Measurements from ENCODE around the gene DGKG.

The DGKG gene

DNA sequence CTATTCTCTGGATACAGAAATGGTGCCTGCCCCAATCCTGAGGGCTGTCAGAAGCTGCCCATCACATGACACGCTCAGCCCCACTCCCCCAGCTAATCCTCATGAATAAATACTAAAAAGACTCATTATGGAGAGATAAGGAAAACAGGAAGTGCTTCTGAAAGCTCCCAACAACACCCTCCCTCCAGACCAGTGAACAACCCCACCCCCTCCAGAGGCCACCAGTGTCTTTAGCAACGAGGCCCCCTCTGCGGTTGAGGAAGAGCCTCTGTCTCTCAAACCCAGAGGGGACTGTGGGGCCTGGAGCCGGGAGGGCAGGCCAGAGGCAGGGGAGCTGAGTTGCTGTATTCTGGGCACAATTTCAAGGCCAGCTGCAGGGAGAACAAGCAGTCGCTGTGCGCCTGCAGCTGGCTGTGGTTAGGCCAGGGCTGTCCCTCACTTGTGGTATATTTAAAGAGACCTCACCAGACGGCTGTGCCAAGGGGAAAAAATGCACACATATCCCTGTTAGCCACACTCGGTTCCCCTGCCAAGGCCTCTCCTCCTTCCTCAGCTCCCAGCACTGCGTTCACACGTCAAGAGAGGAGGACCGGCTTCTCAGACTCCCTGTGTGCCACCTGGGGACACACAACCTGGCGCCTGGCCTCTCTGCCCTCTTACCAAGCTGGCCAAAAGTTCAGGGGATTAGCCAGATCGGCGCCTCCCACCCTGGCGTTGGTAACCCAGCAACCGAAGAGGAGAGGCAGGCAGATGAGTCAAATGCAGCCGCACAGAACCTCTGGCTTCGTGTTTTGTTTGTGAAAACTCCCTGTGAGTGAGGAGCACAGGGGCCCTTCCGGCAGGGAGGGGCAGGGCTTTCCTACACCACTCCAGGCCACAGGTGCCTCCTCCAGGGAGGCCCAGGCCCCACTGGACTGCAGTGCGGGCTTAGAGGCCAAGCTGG is 152.0 kb downstream of the DGKG start:
- DNase-seq (ENCODE audit: low spot score): peak; percentile 93

GRCh38 chr3:186208296-186208989 is 153.6 kb downstream of the DGKG start:
- DNase-seq (ENCODE audit: low spot score): no peak

- no peak for DNase-seq (ENCODE audit: low spot score)
Measured at GRCh38 chr3:186207515-186207914, 154.5 kb downstream of the DGKG start.

GRCh38 chr3:186200726-186201125 is 161.3 kb downstream of the DGKG start:
- DNase-seq (ENCODE audit: low spot score): no peak

DNA sequence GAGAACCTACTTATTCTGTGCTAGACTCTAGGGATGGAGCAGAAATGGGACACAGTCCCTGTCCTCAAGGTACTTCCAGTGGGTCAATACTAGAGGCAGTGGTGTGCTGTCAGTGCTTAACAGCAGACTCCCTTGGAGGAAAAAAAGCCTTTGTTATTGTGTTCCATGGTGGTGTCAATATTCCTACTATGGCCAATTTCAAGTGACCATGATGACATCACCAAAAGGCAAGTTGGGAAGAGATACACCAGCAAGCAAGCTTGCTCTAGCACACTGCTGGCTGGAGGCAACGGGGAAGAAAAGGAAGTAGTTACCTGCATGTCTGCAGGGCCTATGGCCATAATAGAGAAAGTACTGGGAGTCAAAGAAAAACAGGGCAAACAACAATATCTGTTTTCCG is 163.6 kb downstream of the DGKG start:
- no peak for DNase-seq (ENCODE audit: low spot score)

DNA sequence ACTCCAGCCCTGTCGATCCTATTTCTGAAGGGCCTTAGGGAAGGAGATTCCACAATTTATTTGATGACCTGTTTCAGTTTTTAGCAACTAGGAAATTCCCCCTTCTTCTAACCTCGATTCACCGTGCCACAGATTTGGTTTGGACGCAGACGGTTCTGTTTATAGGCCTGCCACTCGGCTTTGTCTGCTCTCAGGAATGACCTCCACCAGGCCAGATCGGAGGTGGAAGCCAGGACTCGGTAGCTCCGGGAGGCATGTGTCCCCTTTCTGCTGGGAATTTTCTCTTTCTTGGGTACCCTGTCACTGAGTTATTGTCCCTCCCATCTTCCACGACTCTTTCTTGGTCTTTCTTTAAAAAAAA is 167.6 kb downstream of the DGKG start:
- DNase-seq (ENCODE audit: low spot score): no peak

DNA sequence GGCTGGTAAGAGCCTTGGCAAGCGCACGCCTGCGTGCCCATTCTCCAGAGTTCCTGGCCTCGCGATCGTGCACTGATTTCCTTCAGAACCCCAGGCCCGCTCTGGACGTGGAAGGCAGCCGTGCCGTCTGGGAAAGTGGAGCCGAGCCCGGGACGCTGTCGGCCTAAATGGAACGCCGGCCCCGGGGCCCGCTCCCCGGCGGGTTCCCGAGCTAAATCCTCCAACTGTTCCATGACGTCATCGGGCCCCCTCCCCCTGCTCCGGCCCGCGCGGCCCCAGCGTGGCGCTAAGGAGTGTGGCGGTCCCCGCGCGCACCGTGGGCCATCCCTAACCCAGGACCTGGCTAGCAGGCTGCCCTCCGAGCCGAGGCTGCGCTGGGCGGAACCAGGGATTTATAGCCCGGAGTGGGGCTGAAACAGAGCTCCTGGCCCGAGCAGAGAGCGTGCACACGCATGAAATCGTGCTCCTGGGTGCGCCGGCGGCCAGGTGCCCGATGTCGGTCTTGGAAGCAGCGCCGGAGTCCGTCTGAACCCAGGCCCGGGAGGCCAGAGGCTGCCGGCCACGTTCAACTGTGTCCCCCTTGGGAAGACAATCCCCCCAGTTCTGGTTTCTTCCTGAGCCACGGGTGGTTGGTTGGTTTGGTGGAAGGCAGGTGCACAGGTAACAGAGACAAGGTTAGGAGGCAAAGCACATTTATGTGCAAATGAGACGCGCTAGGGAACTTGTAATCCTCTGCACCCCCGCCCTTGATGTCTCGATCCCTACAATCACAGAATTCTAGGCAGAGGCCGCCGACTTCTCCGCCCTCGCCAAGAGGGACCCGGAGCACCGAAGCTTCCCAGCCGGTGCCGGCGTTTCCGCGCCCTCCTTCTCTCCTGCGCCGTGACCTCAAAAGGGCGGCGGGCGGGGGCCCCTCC is 168.2 kb downstream of the DGKG start:
- DNase-seq (ENCODE audit: low spot score): no peak

DNA sequence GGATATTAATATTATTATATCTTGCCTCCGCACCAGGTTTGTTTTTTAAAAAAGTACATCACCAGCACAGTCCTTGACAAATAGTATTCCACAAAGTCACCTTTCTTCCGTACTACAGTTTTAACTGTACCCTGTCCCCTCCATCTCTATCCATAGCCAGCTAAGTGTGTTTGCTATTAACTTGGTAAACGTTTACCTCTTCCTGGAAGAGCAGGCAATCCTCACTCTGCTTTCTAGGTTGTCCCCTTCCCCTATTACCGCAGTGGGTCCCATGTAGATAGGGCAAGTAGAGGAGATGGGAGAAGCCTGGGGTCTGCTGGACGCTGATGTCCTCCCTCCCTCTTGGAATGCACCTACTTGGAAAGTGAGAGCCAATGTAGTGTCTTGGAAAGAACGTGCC is 169.2 kb downstream of the DGKG start:
- DNase-seq (ENCODE audit: low spot score): no peak

DNA sequence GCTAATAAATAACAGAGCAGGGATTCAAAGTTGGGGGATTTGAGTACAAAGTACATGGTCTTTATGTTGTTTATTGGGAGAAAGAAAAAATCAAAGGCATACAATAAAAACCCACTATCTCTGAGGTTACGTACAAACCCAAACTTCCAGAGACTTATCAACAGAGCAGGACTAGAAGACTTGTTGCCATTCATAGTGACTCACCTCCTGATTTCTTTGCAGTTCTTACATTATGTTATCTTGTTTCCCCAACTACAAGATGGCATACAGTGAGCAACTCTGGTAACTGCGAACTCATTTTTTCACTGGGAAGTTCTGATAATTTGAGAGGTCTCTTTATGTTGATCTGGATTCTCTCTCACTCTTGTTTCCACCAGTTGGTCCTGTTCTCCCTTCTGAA is 172.5 kb downstream of the DGKG start:
- DNase-seq (ENCODE audit: low spot score): no peak

DNA sequence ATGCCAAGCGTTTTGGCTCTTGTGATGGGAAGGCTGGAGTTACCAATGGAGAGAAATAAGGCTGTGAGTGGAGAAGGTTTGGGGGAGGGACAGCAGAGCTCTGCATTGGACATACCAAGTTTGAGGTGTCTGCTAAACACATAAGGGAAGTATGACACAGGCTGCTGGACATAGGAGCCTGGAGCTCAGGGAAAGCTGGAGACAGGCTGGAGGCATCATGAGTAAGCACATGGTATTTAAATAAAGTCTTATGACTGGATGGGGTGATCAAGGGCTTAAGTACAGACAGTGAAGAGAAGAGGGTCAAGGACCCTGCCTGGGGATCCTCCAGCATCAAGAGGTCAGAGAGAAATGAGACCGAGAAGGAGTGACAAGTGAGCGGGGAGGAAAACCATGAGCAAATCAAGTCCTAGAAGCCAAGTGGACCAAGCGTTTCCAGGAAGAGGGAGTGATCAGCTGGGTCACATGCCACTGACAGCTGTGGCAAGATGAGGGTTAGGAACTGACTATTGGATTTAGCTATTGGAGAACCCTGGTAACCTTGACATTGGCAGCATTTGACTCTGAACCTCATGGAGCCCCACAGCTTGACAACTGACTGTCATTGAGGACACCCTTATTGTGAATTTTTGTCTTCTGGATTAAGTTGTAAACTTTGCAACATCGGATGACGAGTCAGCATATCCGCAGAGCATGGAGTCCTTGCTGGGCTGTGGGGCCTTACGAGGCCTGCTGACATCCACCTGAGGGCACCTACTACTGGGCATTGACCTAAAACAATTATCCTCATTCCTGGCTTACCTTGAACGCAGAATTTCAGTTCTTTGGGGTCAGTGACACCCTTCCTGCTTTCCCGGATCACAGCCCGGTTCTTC is 174.4 kb downstream of the DGKG start:
- DNase-seq (ENCODE audit: low spot score): no peak

DNA sequence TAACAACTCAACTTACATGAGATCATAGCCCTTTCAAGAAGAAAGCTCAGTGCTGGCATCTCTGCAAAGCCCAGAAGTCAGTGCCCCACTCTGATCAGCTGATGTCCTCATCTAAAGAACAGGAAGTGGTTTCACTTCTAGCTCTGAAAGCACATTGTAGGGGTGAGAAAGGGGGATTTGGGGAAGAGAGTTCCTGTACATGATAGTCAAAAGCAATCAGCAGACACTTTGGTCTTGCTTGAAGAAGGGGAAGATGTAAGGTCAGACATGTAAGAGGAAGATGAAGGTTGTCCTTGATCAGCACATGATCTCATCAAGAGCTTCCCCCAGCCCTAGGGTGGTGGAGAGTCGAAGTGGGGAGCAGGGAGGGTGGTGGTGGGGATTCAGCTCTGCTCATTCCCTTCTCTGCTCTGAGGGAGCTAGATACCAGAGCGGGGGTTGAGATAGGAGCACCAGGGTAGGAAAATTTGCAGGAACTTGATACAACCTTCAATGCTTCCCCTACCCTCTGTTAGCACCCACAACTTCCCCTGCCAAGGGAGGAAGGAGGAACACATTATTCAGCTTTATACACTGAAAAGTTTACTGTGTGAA is 176.7 kb downstream of the DGKG start:
- no peak for DNase-seq (ENCODE audit: low spot score)

DNA sequence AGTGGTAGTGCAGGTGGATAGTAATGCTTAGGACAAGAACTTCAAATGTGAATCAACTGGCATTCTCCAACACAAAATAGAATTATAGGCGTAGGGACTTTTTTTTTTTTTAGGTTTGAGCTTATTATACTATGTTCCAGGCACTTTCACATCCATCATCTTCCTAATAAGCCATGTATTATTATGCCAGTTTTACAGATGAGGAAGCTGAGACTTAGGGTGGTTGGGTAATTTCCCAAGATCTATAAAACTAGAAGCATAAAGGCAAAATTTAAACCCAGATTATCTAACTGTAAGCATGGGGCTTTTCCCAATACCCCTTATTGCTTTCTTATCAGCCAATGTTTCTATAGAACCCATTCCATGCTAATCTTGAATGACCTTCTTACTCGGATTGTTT is 178.0 kb downstream of the DGKG start:
- DNase-seq (ENCODE audit: low spot score): no peak

GRCh38 chr3:186182850-186183249 is 179.2 kb downstream of the DGKG start:
- DNase-seq (ENCODE audit: low spot score): no peak

GRCh38 chr3:186181901-186182300 is 180.1 kb downstream of the DGKG start:
- DNase-seq (ENCODE audit: low spot score): no peak

DNA sequence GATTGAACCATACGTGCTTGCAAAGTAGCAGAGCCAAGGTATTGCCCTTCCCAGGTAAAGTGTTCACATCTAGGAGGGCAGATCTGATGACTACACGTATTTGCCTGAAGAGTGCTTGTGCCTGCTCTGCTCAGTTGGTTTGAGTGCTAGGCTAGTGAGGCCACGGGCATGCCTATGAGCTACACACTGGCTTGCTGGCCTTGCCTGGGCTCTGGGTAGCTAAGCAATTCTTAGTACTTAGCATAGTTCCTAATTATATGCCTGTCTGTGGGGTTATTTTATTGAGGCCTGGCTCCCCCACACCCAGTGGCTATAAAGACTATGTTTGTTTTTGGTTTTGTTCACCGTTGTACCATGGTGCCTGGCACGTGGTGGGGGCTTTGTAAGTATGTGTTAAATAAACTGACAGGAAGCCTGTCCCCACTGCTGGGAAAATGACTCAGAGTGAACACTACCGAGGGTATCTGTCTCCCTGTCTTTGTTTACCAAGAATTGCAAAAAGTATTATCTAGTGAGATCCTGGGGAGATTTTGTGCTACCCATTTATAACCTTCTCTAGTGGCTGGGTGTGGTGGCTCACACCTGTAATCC is 181.0 kb downstream of the DGKG start:
- DNase-seq (ENCODE audit: low spot score): no peak

DNA sequence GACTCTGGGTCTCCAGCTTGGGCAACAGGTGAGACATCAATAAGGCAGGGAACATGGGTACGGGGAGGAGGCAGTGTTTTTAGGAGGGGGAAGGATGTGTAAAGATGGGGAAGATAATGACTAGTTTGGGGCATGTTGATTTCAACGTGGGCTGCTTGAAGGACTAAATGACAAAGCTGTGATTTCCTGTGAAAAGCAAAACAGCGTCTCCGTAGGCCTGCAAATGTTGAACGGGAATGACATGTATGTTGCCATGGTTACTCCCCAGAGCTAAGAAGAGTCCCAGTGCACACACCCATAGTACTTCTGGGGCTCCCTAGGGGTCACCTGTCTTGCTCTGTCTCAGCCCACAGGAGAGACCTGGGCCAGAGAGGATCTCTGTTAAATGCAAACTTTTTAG is 181.9 kb downstream of the DGKG start:
- no peak for DNase-seq (ENCODE audit: low spot score)

- DNase-seq (ENCODE audit: low spot score): no peak
Measured at GRCh38 chr3:186178412-186178811, 183.6 kb downstream of the DGKG start.

GRCh38 chr3:186176373-186176990 is 185.6 kb downstream of the DGKG start:
- no peak for DNase-seq (ENCODE audit: low spot score)

DNA sequence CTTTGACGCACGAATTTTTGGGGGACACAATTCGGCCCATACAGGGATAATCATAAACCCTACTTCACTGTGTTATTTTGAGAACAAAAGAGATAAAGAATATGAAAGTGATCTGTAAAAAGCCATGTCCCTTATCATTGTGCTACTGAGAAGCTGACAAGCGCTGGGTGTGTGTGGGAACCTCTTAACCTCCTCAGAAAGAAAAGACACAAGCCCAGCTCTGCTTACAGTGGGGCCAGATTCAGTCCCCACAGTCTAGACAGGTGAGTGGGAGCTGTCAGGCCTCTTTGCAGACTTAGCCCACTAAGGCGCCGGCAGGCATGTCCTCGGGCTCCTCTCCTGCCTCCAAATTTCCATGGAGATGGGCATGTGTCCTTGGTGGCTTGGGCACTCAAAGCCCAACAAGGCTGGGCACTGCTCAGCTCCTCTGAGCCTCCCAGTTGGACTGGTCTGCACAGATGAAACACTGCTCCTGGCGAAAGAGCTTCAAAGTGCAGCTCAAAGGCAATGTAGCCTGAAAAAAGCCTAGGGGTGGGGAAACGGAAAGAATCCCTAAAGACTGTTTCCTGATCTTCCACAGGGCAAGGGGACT is 188.7 kb downstream of the DGKG start:
- DNase-seq (ENCODE audit: low spot score): no peak

GRCh38 chr3:186172353-186172752 is 189.7 kb downstream of the DGKG start:
- DNase-seq (ENCODE audit: low spot score): no peak
